Measurements from ENCODE around the gene OSTC.

GRCh38 chr4:108716340-108716739, 65.9 kb downstream of the OSTC start:
- TF ChIP-seq CTCF (IDR thresholded peaks at IDR 0.05; ENCODE audit: low read length) (no peak), EZH2 (IDR thresholded peaks at IDR 0.05; ENCODE audit: borderline replicate concordance, low read length) (no peak)

All from OCI-LY1 (cell line).